Breast epithelium (tissue), 3 donors: ENCODE data around the gene EGLN1.

Experiments used
- CTCF ChIP-seq, 3 donors: fragments of 450-650 bp; IDR thresholded peaks; one replicate each; pipeline ENCODE4 v1.5.1; 2016 to 2017; ENCODE audit warnings: antibody characterized with exemption in 3 of 3, mild to moderate bottlenecking in 3 of 3, moderate library complexity in 3 of 3
- POLR2A ChIP-seq: fragments of 450-650 bp; IDR thresholded peaks from one replicate; pipeline ENCODE4 v1.6.1; 2016; ENCODE audit warnings: antibody characterized with exemption, mild to moderate bottlenecking, moderate library complexity

GRCh38 chr1:231348442-231348841 lies 73.6 kb downstream of the EGLN1 start:
- TF ChIP-seq CTCF (IDR thresholded peaks at IDR 0.05) (no peak), POLR2A (no peak)
